HCT116 (cell line): ENCODE measurements around the gene ART1. TPM values are rescaled to one million over a fixed set of nuclear protein-coding genes. Genes with fewer than 3 reads are reported as not detected.

ENCODE experiments used
- ATAC-seq: fragments of 200-7000 bp; cut with Tn5 transposase; 2 replicates; pipeline ENCODE4 v1.9.1; 2020; ENCODE audit warnings: mild to moderate bottlenecking, moderate library complexity
- BruUV-seq: library from RNA; stranded (reverse); fragments of 400-500 nt; replicated peaks from 2 replicates; lab custom pipeline; 2021; lab: Mats Ljungman, UMichigan
- CTCF ChIA-PET: fragments of 300-600 bp; sonication (Branson Sonifier 250); formaldehyde crosslinking; loops from one replicate; lab custom pipeline; 2021; ENCODE audit warnings: antibody characterized with exemption; lab: Charles Lee
- POLR2A ChIA-PET: fragments of 300-600, 350-600 bp; sonication (Branson Sonifier 250); formaldehyde crosslinking; loops from one replicate; lab custom pipeline; 2021; ENCODE audit warnings: antibody characterized with exemption; lab: Charles Lee
- RAD21 ChIA-PET, 2 experiments: fragments of 300-600 bp; sonication (Branson Sonifier 250); formaldehyde crosslinking; loops; one replicate each; lab custom pipeline; 2023; ENCODE audit warnings: low total read pairs in 2 of 2; ENCODE audit not compliant: uncharacterized antibody in 2 of 2, unreplicated experiment in 2 of 2, low non-redundant PET in 1 of 2; lab: Charles Lee
- DNase-seq: peaks from one replicate; pipeline ENCODE4 v3.0.0-alpha.2; 2010; ENCODE audit warnings: low read depth, low spot score
- H2AFZ ChIP-seq: fragments of 200-600 bp; shearing (Covaris generic), sonication (generic); 2 replicates; pipeline ENCODE4 v1.6.1; 2017; ENCODE audit warnings: low read depth, mixed run types, mixed read lengths, antibody characterized with exemption, low read length; ENCODE audit not compliant: poor library complexity, severe bottlenecking
- H3K27ac ChIP-seq: 2 replicates; pipeline ENCODE4 v1.5.1; 2012; ENCODE audit warnings: low read depth, low read length
- H3K27me3 ChIP-seq: fragments of 200-600 bp; sonication (generic); 2 replicates; pipeline ENCODE4 v1.6.1; 2016; ENCODE audit warnings: mixed run types, low read length, mixed read lengths; ENCODE audit not compliant: insufficient read depth
- H3K36me3 ChIP-seq, 2 experiments: fragments of 200-500 bp in 1 of 2; fragments of 200-600 bp in 1 of 2; sonication (Bioruptor generic) in 1 of 2; sonication (generic) in 1 of 2; 2 replicates each; pipeline versions ENCODE4 v1.5.1 to v1.6.1; 2014 to 2016; ENCODE audit warnings: low read length in 2 of 2, inconsistent platforms in 1 of 2, mixed read lengths in 1 of 2, mixed run types in 1 of 2; ENCODE audit not compliant: insufficient read depth in 2 of 2, control insufficient read depth in 1 of 2
- H3K4me1 ChIP-seq, 2 experiments: fragments of 200-600 bp in 1 of 2; sonication (generic) in 1 of 2; 2 replicates each; pipeline versions ENCODE4 v1.5.1 to v1.6.1; 2012 to 2017; ENCODE audit warnings: low read length in 2 of 2, inconsistent platforms in 1 of 2, mild to moderate bottlenecking in 1 of 2, mixed read lengths in 1 of 2, mixed run types in 1 of 2, moderate library complexity in 1 of 2; ENCODE audit not compliant: insufficient read depth in 2 of 2, control insufficient read depth in 1 of 2
- H3K4me2 ChIP-seq: fragments of 200-600 bp; sonication (generic); 2 replicates; pipeline ENCODE4 v1.6.1; 2017; ENCODE audit warnings: mixed run types, low read length, mixed read lengths
- H3K4me3 ChIP-seq, 2 experiments: fragments of 200-600 bp in 1 of 2; sonication (generic) in 1 of 2; replicated peaks in 1 of 2; 2 replicates each; pipeline ENCODE4 v1.5.1; 2011 to 2016; ENCODE audit warnings: low read length in 2 of 2, control low read depth in 1 of 2, low read depth in 1 of 2, mild to moderate bottlenecking in 1 of 2, mixed read lengths in 1 of 2, mixed run types in 1 of 2
- H3K79me2 ChIP-seq: fragments of 200-600 bp; sonication (generic); 2 replicates; pipeline ENCODE4 v1.6.1; 2017; ENCODE audit warnings: mild to moderate bottlenecking, mixed run types, low read length, moderate library complexity, mixed read lengths; ENCODE audit not compliant: insufficient read depth
- H3K9ac ChIP-seq: fragments of 200-600 bp; sonication (generic); 2 replicates; pipeline ENCODE4 v1.6.1; 2016; ENCODE audit warnings: low read length, mixed read lengths
- H3K9me2 ChIP-seq: fragments of 200-600 bp; sonication (generic), shearing (Covaris generic); 2 replicates; pipeline ENCODE4 v1.6.1; 2017; ENCODE audit warnings: mixed run types, mild to moderate bottlenecking, moderate library complexity; ENCODE audit not compliant: insufficient read depth
- H3K9me3 ChIP-seq, 2 experiments: fragments of 200-500 bp in 1 of 2; fragments of 200-600 bp in 1 of 2; sonication (Bioruptor generic) in 1 of 2; sonication (generic) in 1 of 2; 2 replicates each; pipeline ENCODE4 v1.6.1; 2014 to 2017; ENCODE audit warnings: low read length in 2 of 2, mixed read lengths in 2 of 2, inconsistent platforms in 1 of 2, low read depth in 1 of 2, mild to moderate bottlenecking in 1 of 2, mixed run types in 1 of 2, moderate library complexity in 1 of 2; ENCODE audit not compliant: control insufficient read depth in 1 of 2, insufficient read depth in 1 of 2
- H4K20me1 ChIP-seq: fragments of 200-600 bp; sonication (generic), shearing (Covaris generic); 2 replicates; pipeline ENCODE4 v1.6.1; 2017; ENCODE audit warnings: mixed run types, mild to moderate bottlenecking, moderate library complexity; ENCODE audit not compliant: insufficient read depth
- CBX3 ChIP-seq: IDR thresholded peaks from 2 replicates; pipeline ENCODE4 v1.6.1; 2012; ENCODE audit warnings: low read depth
- CEBPB ChIP-seq: IDR thresholded peaks from 2 replicates; pipeline ENCODE4 v1.6.1; 2012; ENCODE audit warnings: low read depth
- ELF1 ChIP-seq: IDR thresholded peaks from 2 replicates; pipeline ENCODE4 v1.6.1; 2012; ENCODE audit warnings: low read depth, borderline replicate concordance
- EZH2 ChIP-seq: fragments of 200-600 bp; sonication (generic); IDR thresholded peaks from 2 replicates; pipeline ENCODE4 v1.6.1; 2017; ENCODE audit warnings: antibody characterized with exemption, mixed run types
- EZH2phosphoT487 ChIP-seq: fragments of 200-600 bp; IDR thresholded peaks from 2 replicates; pipeline ENCODE4 v1.6.1; 2018; ENCODE audit warnings: antibody characterized with exemption, borderline replicate concordance
- FOSL1 ChIP-seq: IDR thresholded peaks from 2 replicates; pipeline ENCODE4 v1.6.1; 2012; ENCODE audit warnings: low read depth
- MAX ChIP-seq: IDR thresholded peaks from 2 replicates; pipeline ENCODE4 v1.6.1; 2012
- POLR2A ChIP-seq: IDR thresholded peaks from 2 replicates; pipeline ENCODE4 v1.7.0; 2011; ENCODE audit warnings: borderline replicate concordance; ENCODE audit not compliant: insufficient read depth, insufficient read length; ENCODE audit errors: extremely low read depth
- RAD21 ChIP-seq: IDR thresholded peaks from 2 replicates; pipeline ENCODE4 v1.6.1; 2012; ENCODE audit warnings: low read depth, mild to moderate bottlenecking
- REST ChIP-seq: IDR thresholded peaks from 2 replicates; pipeline ENCODE4 v1.6.1; 2012; ENCODE audit warnings: low read depth
- SP1 ChIP-seq: IDR thresholded peaks from 2 replicates; pipeline ENCODE4 v1.6.1; 2012; ENCODE audit warnings: low read depth
- intact Hi-C: fragments of 100-400 bp; cut with micrococcal nuclease; formaldehyde crosslinking; loops from 2 replicates; pipeline ENCODE4 v1.10.0; 2022
- total RNA-seq: library from RNA; stranded (reverse); gene quantifications from one replicate; pipeline ENCODE4 v1.2.1, GENCODE V29; 2021; ENCODE audit not compliant: unreplicated experiment

The ART1 gene
- total RNA-seq, 1 experiment from 2014 or later = not detected

GRCh38 chr11:3631331-3631730 lies 13.6 kb upstream of the ART1 start (continued):
- TF ChIP-seq REST (no peak), RAD21 (no peak), CBX3 (no peak), EZH2 (no peak), CEBPB (no peak), ELF1 (no peak), POLR2A (no peak), EZH2phosphoT487 (no peak), SP1 (no peak), FOSL1 (no peak)
- TF ChIP-seq, all 23 proteins: peak for 0

GRCh38 chr11:3632070-3632660 lies 12.8 kb upstream of the ART1 start:
- DNase-seq (no peak), ATAC-seq (no peak)
- ChIA-PET POLR2A (no interaction called here), RAD21 (no interaction called here), CTCF (no interaction called here)
- Histone ChIP-seq H2AFZ (no peak overlapping the region), H3K9ac (no peak overlapping the region), H3K27me3 (no peaks in the 10 kb centered on the region), H3K4me1 (no peaks in the 10 kb centered on the region), H3K9me3 (no peaks in the 10 kb centered on the region), H3K9me2 (no peaks in the 10 kb centered on the region), H3K27ac (no peak overlapping the region), H3K36me3 (no peaks in the 10 kb centered on the region), H3K79me2 (no peaks in the 10 kb centered on the region), H4K20me1 (no peaks in the 10 kb centered on the region), H3K4me2 (no peak overlapping the region), H3K4me3 (no peak overlapping the region)
- BruUV-seq = no TSS peak
- TF ChIP-seq MAX (no peak), CEBPB (no peak), FOSL1 (no peak), ELF1 (no peak)
- intact Hi-C loops = no loop called here
